ENCODE data around the gene CPEB4. TPM values are rescaled to one million over a fixed set of nuclear protein-coding genes. Genes with fewer than 3 reads are reported as not detected.

The CPEB4 gene
- total RNA-seq, 1 experiment from 2014 or later: 11.1 TPM

- TF ChIP-seq CTCF (IDR thresholded peaks at IDR 0.05 in 2 of 3, conservative IDR thresholded peaks at IDR 0.05 in 1 of 3; ENCODE audit: borderline replicate concordance in 1 of 3, insufficient read depth in 1 of 3, low read depth in 2 of 3, low read length in 2 of 3) (no peak), EZH2 (IDR thresholded peaks at IDR 0.05) (no peak), POLR2A (IDR thresholded peaks at IDR 0.05; ENCODE audit: borderline replicate concordance, extremely low read depth, insufficient read depth, insufficient read length) (no peak), EZH2phosphoT487 (IDR thresholded peaks at IDR 0.05; ENCODE audit: borderline replicate concordance) (no peak), SP1 (IDR thresholded peaks at IDR 0.05; ENCODE audit: low read depth) (peak; percentile 30; the same call in 1 of the 2 replicates), ZNF274 (IDR thresholded peaks at IDR 0.05; ENCODE audit: low read depth, low read length) (no peak), MAX (IDR thresholded peaks at IDR 0.05) (peak; percentile 62; the same call in 1 of the 2 replicates), SIN3A (IDR thresholded peaks at IDR 0.05; ENCODE audit: low read depth) (no peak), CBX3 (IDR thresholded peaks at IDR 0.05; ENCODE audit: low read depth) (peak; percentile 57; the same call in 1 of the 2 replicates), JUND (IDR thresholded peaks at IDR 0.05) (peak; percentile 51; the same call in 1 of the 2 replicates), RAD21 (IDR thresholded peaks at IDR 0.05; ENCODE audit: low read depth) (no peak), POLR2AphosphoS5 (IDR thresholded peaks at IDR 0.05; ENCODE audit: low read depth, low read length) (no peak), EGR1 (IDR thresholded peaks at IDR 0.05; ENCODE audit: low read depth) (no peak), FOSL1 (IDR thresholded peaks at IDR 0.05; ENCODE audit: low read depth) (peak; percentile 60), ELF1 (IDR thresholded peaks at IDR 0.05; ENCODE audit: borderline replicate concordance, low read depth) (no peak), ATF3 (IDR thresholded peaks at IDR 0.05) (no peak), SRF (IDR thresholded peaks at IDR 0.05; ENCODE audit: low read depth) (0 out of 2 replicates have a peak, but pooled peaks have one; percentile 18), CEBPB (IDR thresholded peaks at IDR 0.05; ENCODE audit: low read depth) (no peak), TCF7L2 (IDR thresholded peaks at IDR 0.05; ENCODE audit: borderline replicate concordance, extremely low read depth, insufficient read depth, insufficient read length) (no peak), YY1 (IDR thresholded peaks at IDR 0.05; ENCODE audit: extremely low read depth, insufficient replicate concordance, low read depth, low read length) (peak; percentile 66)
- ChIA-PET POLR2A (no interaction called here), RAD21 (ENCODE audit: low non-redundant PET in 1 of 2, low total read pairs in 2 of 2, uncharacterized antibody in 2 of 2, unreplicated experiment in 2 of 2) (no interaction called here), CTCF (no interaction called here)
- H3K9ac ChIP-seq (ENCODE audit: low read length): no peak overlapping the region
- H3K79me2 ChIP-seq (ENCODE audit: insufficient read depth, low read length): no peaks in the 10 kb centered on the region
- no TSS peak for BruUV-seq (replicated peaks)
- no peak overlapping the region for H3K4me3 ChIP-seq (replicated peaks in 1 of 2; ENCODE audit: low read depth in 1 of 2, low read length in 2 of 2)
- ATAC-seq (no peak), DNase-seq (ENCODE audit: low read depth, low spot score) (peak; percentile 13)
- H3K27me3 ChIP-seq (ENCODE audit: insufficient read depth, low read length): no peaks in the 10 kb centered on the region
- intact Hi-C loops (cut with micrococcal nuclease): no loop called here
- H3K4me1 ChIP-seq (ENCODE audit: control insufficient read depth in 1 of 2, insufficient read depth in 2 of 2, low read length in 2 of 2): peaks cover 0 to 33% of the 10 kb centered on the region in 2 experiments; a peak in 2 of 4 replicates
- no peaks in the 10 kb centered on the region for H4K20me1 ChIP-seq (ENCODE audit: insufficient read depth)
- no peaks in the 10 kb centered on the region for H3K9me3 ChIP-seq (ENCODE audit: control insufficient read depth in 1 of 2, insufficient read depth in 1 of 2, low read depth in 1 of 2, low read length in 2 of 2)
- no peaks in the 10 kb centered on the region for H3K36me3 ChIP-seq (ENCODE audit: control insufficient read depth in 1 of 2, insufficient read depth in 2 of 2, low read length in 2 of 2)
- H3K9me2 ChIP-seq (ENCODE audit: insufficient read depth): no peaks in the 10 kb centered on the region
- H3K4me2 ChIP-seq (ENCODE audit: low read length): peak overlapping the region; percentile 29
- no peak overlapping the region for H3K27ac ChIP-seq (ENCODE audit: low read depth, low read length)
- H2AFZ ChIP-seq (ENCODE audit: low read depth, low read length, poor library complexity, severe bottlenecking): peak overlapping the region; percentile 79
Measured at GRCh38 chr5:173882632-173883031, 5.5 kb upstream of the CPEB4 start.
